Choroid plexus epithelial cell (primary cell): ENCODE results near the gene GLB1L.

Source experiments
- DNase-seq: peaks from one replicate; pipeline ENCODE4 v3.0.0-alpha.2; 2010; ENCODE audit warnings: low read depth
- H3K4me3 ChIP-seq: 2 replicates; pipeline ENCODE4 v1.5.1; 2011; ENCODE audit warnings: low read depth, mild to moderate bottlenecking, control low read depth, low read length, moderate library complexity
- CTCF ChIP-seq: conservative IDR thresholded peaks from 2 replicates; pipeline ENCODE4 v1.5.1; 2011; ENCODE audit warnings: low read depth, mild to moderate bottlenecking, control low read depth, inconsistent platforms, low read length, moderate library complexity

Gene GLB1L

GRCh38 chr2:219210196-219210885 lies 34.9 kb downstream of the GLB1L start:
- no peak for TF ChIP-seq CTCF
- DNase-seq = no peak
- H3K4me3 ChIP-seq = no peak overlapping the region

- H3K4me3 ChIP-seq = no peak overlapping the region
- DNase-seq = no peak
- no peak for TF ChIP-seq CTCF
Measured at GRCh38 chr2:219209236-219210195, 35.7 kb downstream of the GLB1L start.

- peak; percentile 57 for DNase-seq
- H3K4me3 ChIP-seq = peak overlapping the region; percentile 86
- TF ChIP-seq CTCF = no peak
Measured at GRCh38 chr2:219207884-219208740, 37.1 kb downstream of the GLB1L start.

- no peak for TF ChIP-seq CTCF
- no peak for DNase-seq
- peak overlapping the region; percentile 86 for H3K4me3 ChIP-seq
Measured at GRCh38 chr2:219207134-219207883, 37.9 kb downstream of the GLB1L start.

- DNase-seq = peak; percentile 93
- H3K4me3 ChIP-seq = peak within 1 kb of the TSS; percentile 86
- TF ChIP-seq CTCF = no peak
Measured at GRCh38 chr2:219206328-219207133, 38.7 kb downstream of the GLB1L start, which contains the start of gene ZFAND2B. Gene ZFAND2B (plus strand): TSS chr2:219206782. CDS start chr2:219206988, 206 bp downstream.
